OCI-LY7 (cell line): Measurements from ENCODE around the gene HNMT.

Source experiments
- CTCF ChIP-seq: fragments of 200-600 bp; sonication (generic); conservative IDR thresholded peaks from 2 replicates; pipeline ENCODE4 v1.5.1; 2014; ENCODE audit warnings: mild to moderate bottlenecking, antibody characterized with exemption, low read length, moderate library complexity, mixed read lengths
- EZH2phosphoT487 ChIP-seq: fragments of 200-600 bp; sonication (generic); IDR thresholded peaks from 2 replicates; pipeline ENCODE4 v1.6.1; 2018; ENCODE audit warnings: low read depth, borderline replicate concordance, mild to moderate bottlenecking, mixed run types, antibody characterized with exemption, low read length, moderate library complexity, mixed read lengths

DNA sequence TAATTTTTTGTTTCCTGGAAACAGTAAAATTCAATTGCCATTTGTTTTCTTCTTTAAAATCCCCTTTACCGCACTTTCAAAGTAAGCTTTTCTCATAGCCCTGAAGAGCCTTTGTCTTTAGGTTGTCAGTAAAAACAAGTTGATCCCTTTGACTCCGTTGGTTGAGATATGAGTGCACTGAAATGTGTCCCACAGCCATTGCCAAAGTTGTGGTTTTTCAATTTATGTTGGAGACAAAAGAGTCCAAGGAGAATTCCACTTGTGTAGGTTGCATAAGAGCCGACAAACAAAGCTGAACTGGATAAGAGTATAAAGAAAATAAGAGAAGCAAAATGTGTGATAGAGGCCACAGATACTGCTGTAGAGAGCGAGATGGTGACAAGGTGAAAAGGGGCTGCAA is 26.1 kb upstream of the HNMT start:
- no peak for TF ChIP-seq CTCF
- TF ChIP-seq EZH2phosphoT487: no peak
